Endothelial cell of umbilical vein (primary cell): ENCODE results near the gene RAD23B. TPM values are rescaled to one million over a fixed set of nuclear protein-coding genes. Genes with fewer than 3 reads are reported as not detected.
A peak's percentile ranks its signal among the peaks of the same experiment; 100 is the strongest.

Experiments used
- BruUV-seq: library from RNA; stranded (reverse); fragments of 400-500 nt; replicated peaks from 2 replicates; lab custom pipeline; 2021; lab: Mats Ljungman, UMichigan
- CTCF ChIA-PET: fragments of 300-600, 350-600 bp; sonication (Branson Sonifier 250); formaldehyde crosslinking; loops from one replicate; lab custom pipeline; 2021; ENCODE audit warnings: antibody characterized with exemption, inconsistent platforms; lab: Charles Lee
- POLR2A ChIA-PET: fragments of 300-600, 350-600 bp; sonication (Branson Sonifier 250); formaldehyde crosslinking; loops from one replicate; lab custom pipeline; 2021; ENCODE audit warnings: antibody characterized with exemption, inconsistent platforms; lab: Charles Lee
- DNase-seq: peaks from one replicate; pipeline ENCODE4 v3.0.0-alpha.2; 2011; ENCODE audit warnings: low read depth, low spot score
- FAIRE-seq: peaks from 2 replicates; lab custom pipeline; 2011; peaks lifted over from hg19 to GRCh38; lab: Jason Lieb, UNC
- H2AFZ ChIP-seq: 2 replicates; pipeline ENCODE4 v1.6.0; 2012; ENCODE audit warnings: low read depth, low read length, control low read depth, inconsistent platforms
- H3K27ac ChIP-seq: 2 replicates; pipeline ENCODE4 v1.5.1; 2011; ENCODE audit warnings: low read depth, mild to moderate bottlenecking, control low read depth, low read length, moderate library complexity; ENCODE audit not compliant: insufficient read depth
- H3K27me3 ChIP-seq, 2 experiments: 2 replicates each; pipeline versions ENCODE4 v1.6.0 to v1.6.1; 2011; ENCODE audit warnings: low read length in 2 of 2, mixed read lengths in 1 of 2; ENCODE audit not compliant: control insufficient read depth in 2 of 2, insufficient read depth in 2 of 2
- H3K36me3 ChIP-seq, 2 experiments: 2 replicates in 1 of 2; 3 replicates in 1 of 2; pipeline ENCODE4 v1.5.1; 2011; ENCODE audit warnings: low read length in 2 of 2, mild to moderate bottlenecking in 1 of 2, moderate library complexity in 1 of 2; ENCODE audit not compliant: control insufficient read depth in 2 of 2, insufficient read depth in 2 of 2; ENCODE audit errors: extremely low read depth in 1 of 2
- H3K4me1 ChIP-seq: 3 replicates; pipeline ENCODE4 v1.5.1; 2011; ENCODE audit warnings: mild to moderate bottlenecking, low read length; ENCODE audit not compliant: control insufficient read depth, insufficient read depth; ENCODE audit errors: extremely low read depth
- H3K4me2 ChIP-seq: 2 replicates; pipeline ENCODE4 v1.6.1; 2011; ENCODE audit warnings: low read length, control low read depth, mixed read lengths; ENCODE audit not compliant: insufficient read depth
- H3K4me3 ChIP-seq, 3 experiments: fragments of 200-600 bp in 1 of 3; sonication (generic), shearing (Covaris generic) in 1 of 3; replicated peaks in 1 of 3; 2 replicates each; pipeline ENCODE4 v1.5.1; 2011 to 2016; ENCODE audit warnings: control low read depth in 3 of 3, low read length in 3 of 3, mild to moderate bottlenecking in 2 of 3, inconsistent platforms in 1 of 3, low read depth in 1 of 3, moderate library complexity in 1 of 3; ENCODE audit not compliant: insufficient read depth in 1 of 3
- H3K79me2 ChIP-seq: 2 replicates; pipeline ENCODE4 v1.6.0; 2012; ENCODE audit warnings: low read length, inconsistent platforms; ENCODE audit not compliant: control insufficient read depth, insufficient read depth
- H3K9ac ChIP-seq: replicated peaks from 2 replicates; pipeline ENCODE3; 2011; ENCODE audit warnings: low read length, control low read depth; ENCODE audit not compliant: insufficient read depth; ENCODE audit errors: extremely low read depth
- H3K9me1 ChIP-seq: replicated peaks from 3 replicates; pipeline ENCODE4 v1.6.0; 2011; ENCODE audit warnings: mild to moderate bottlenecking, low read length; ENCODE audit not compliant: control insufficient read depth, insufficient read depth; ENCODE audit errors: extremely low read depth
- H3K9me3 ChIP-seq: replicated peaks from 2 replicates; pipeline ENCODE4 v1.5.1; 2012; ENCODE audit warnings: low read length, inconsistent platforms; ENCODE audit not compliant: control insufficient read depth, insufficient read depth
- H4K20me1 ChIP-seq: replicated peaks from 2 replicates; pipeline ENCODE3; 2011; ENCODE audit warnings: mild to moderate bottlenecking, low read length; ENCODE audit not compliant: control insufficient read depth, insufficient read depth; ENCODE audit errors: extremely low read depth
- CTCF ChIP-seq, 2 donors: IDR thresholded peaks; 1 replicate in 1 of 2; 2 replicates in 1 of 2; pipeline ENCODE4 v1.5.1; 2011; ENCODE audit warnings: low read length in 2 of 2, mild to moderate bottlenecking in 2 of 2, moderate library complexity in 2 of 2, control low read depth in 1 of 2, inconsistent platforms in 1 of 2, low read depth in 1 of 2; ENCODE audit not compliant: insufficient read depth in 1 of 2; ENCODE audit errors: extremely low read depth in 1 of 2
- EZH2 ChIP-seq: IDR thresholded peaks from 2 replicates; pipeline ENCODE4 v1.6.1; 2012; ENCODE audit warnings: borderline replicate concordance, low read depth, mild to moderate bottlenecking, moderate library complexity, low read length, inconsistent platforms; ENCODE audit not compliant: severe bottlenecking
- FOS ChIP-seq: IDR thresholded peaks from 2 replicates; pipeline ENCODE4 v1.6.1; 2011; ENCODE audit warnings: mild to moderate bottlenecking, low read length, moderate library complexity, borderline replicate concordance; ENCODE audit not compliant: insufficient read depth
- GATA2 ChIP-seq: IDR thresholded peaks from 2 replicates; pipeline ENCODE4 v1.7.0; 2011; ENCODE audit warnings: low read depth, mild to moderate bottlenecking, moderate library complexity, mixed read lengths, low read length; ENCODE audit not compliant: insufficient read length, insufficient read depth
- JUN ChIP-seq: IDR thresholded peaks from 2 replicates; pipeline ENCODE4 v1.6.1; 2011; ENCODE audit warnings: borderline replicate concordance, low read depth; ENCODE audit not compliant: insufficient read length, insufficient read depth
- MAX ChIP-seq: IDR thresholded peaks from 2 replicates; pipeline ENCODE4 v1.6.1; 2011; ENCODE audit not compliant: insufficient read depth, insufficient read length
- MYC ChIP-seq: IDR thresholded peaks from one replicate; pipeline ENCODE4 v1.6.1; 2011; ENCODE audit warnings: mild to moderate bottlenecking, low read depth, low read length
- POLR2A ChIP-seq: IDR thresholded peaks from 2 replicates; pipeline ENCODE4 v1.6.1; 2012; ENCODE audit warnings: low read depth, mild to moderate bottlenecking, control low read depth, low read length
- POLR2AphosphoS5 ChIP-seq: IDR thresholded peaks from 2 replicates; pipeline ENCODE4 v1.6.1; 2012; ENCODE audit warnings: low read depth, mild to moderate bottlenecking, control low read depth, low read length, moderate library complexity; ENCODE audit not compliant: insufficient read depth
- dilution Hi-C: fragments of 300-500 bp; cut with MboI; formaldehyde crosslinking; loops from one replicate; pipeline ENCODE4 v1.15.0; 2019; ENCODE audit warnings: low sequenced_read_pairs; ENCODE audit not compliant: extremely low pct_ligation_motif_present
- intact Hi-C: fragments of 100-400 bp; cut with micrococcal nuclease; formaldehyde crosslinking; loops from one replicate; pipeline ENCODE4 v1.10.0; 2022
- polyA plus RNA-seq, 4 experiments: library from polyadenylated mRNA; depleted of rRNA in 3 of 4; stranded (reverse) in 3 of 4; unstranded in 1 of 4; fragments of >200 nt; gene quantifications; 2 replicates each; pipeline versions ENCODE4 v1.2.1 to v1.2.3, GENCODE V29; 2011 to 2012; ENCODE audit warnings: missing spikeins in 1 of 4
- total RNA-seq: library from RNA; stranded (reverse); gene quantifications from 2 replicates; pipeline ENCODE4 v1.2.3, GENCODE V29; 2021

RAD23B gene
- total and polyA plus RNA-seq, 2 donors (not counting 3 experiments of a cell fraction or from before 2014, with no cell fraction given): 63.8 to 100 TPM

GRCh38 chr9:107299437-107299836, 16.4 kb downstream of the RAD23B start:
- no peak overlapping the region for H2AFZ ChIP-seq
- H3K9ac ChIP-seq: no peak overlapping the region
- ChIA-PET CTCF (interaction anchor here (1.3 to 1.5 kb wide), 2 partner anchors 13 to 15 kb away, joined by 4 to 6 read pairs; no protein-coding TSS in a partner anchor), POLR2A (no interaction called here)
- H3K27ac ChIP-seq: peak overlapping the region; percentile 35
- H3K79me2 ChIP-seq: peaks cover 92% of the 10 kb centered on the region
- dilution Hi-C loops (no loop called here), intact Hi-C loops (loop anchor here (1.0 kb wide), 1 partner anchor 13 kb away; no protein-coding TSS in a partner anchor)
- no peak overlapping the region for H3K4me3 ChIP-seq
- H4K20me1 ChIP-seq: peaks cover 28% of the 10 kb centered on the region
- H3K9me3 ChIP-seq: no peaks in the 10 kb centered on the region
- H3K4me2 ChIP-seq: no peak overlapping the region
- no peak for TF ChIP-seq FOS
- no peak for TF ChIP-seq GATA2
- no peak for TF ChIP-seq EZH2
- no peak for TF ChIP-seq POLR2AphosphoS5
- no peak for TF ChIP-seq CTCF (IDR thresholded peaks at IDR 0.05; ENCODE audit: extremely low read depth in 1 of 2, insufficient read depth in 1 of 2, low read depth in 1 of 2, low read length in 2 of 2)
- no peak for TF ChIP-seq JUN
- TF ChIP-seq MAX: no peak
- no peak for TF ChIP-seq POLR2A
- no peak for TF ChIP-seq MYC
- H3K4me1 ChIP-seq: peaks cover 26% of the 10 kb centered on the region
- peak; percentile 33 for DNase-seq
- no peaks in the 10 kb centered on the region for H3K9me1 ChIP-seq
- H3K36me3 ChIP-seq: peaks cover 0 to 2% of the 10 kb centered on the region in 2 experiments
- no TSS peak for BruUV-seq
- H3K27me3 ChIP-seq: no peaks in the 10 kb centered on the region
- FAIRE-seq: no peak
